Bronchial epithelial cell (primary cell): ENCODE measurements around the gene STARD8. TPM values are rescaled to one million over a fixed set of nuclear protein-coding genes. Genes with fewer than 3 reads are reported as not detected.
A peak's percentile ranks its signal among the peaks of the same experiment; 100 is the strongest.
"Not testable (repeated sequence)": the region's sequence is repeated elsewhere in the genome, so short reads cannot be mapped to it uniquely, and the experiment has no call there.

Experiments used
- DNase-seq: peaks from one replicate; pipeline ENCODE4 v3.0.0-alpha.2; 2010; ENCODE audit warnings: low read depth
- FAIRE-seq: peaks from 2 replicates; lab custom pipeline; 2011; peaks lifted over from hg19 to GRCh38; lab: Jason Lieb, UNC
- H3K27me3 ChIP-seq: 2 replicates; pipeline ENCODE4 v1.5.1; 2011; ENCODE audit warnings: low read length; ENCODE audit not compliant: control insufficient read depth, insufficient read depth
- H3K36me3 ChIP-seq: 2 replicates; pipeline ENCODE4 v1.5.1; 2011; ENCODE audit warnings: low read length; ENCODE audit not compliant: control insufficient read depth, insufficient read depth
- H3K4me3 ChIP-seq: 2 replicates; pipeline ENCODE4 v1.5.1; 2011; ENCODE audit warnings: mild to moderate bottlenecking, low read depth, low read length, control low read depth
- total RNA-seq: library from RNA; depleted of rRNA; stranded (reverse); fragments of >200 nt; gene quantifications from 2 replicates; pipeline ENCODE4 v1.2.1, GENCODE V29; 2014
- TF ChIP-seq, protein P1 (sequence below): IDR thresholded peaks from 2 replicates; pipeline ENCODE4 v1.5.1; 2011; ENCODE audit warnings: mild to moderate bottlenecking, moderate library complexity, low read length, control low read depth, inconsistent platforms; ENCODE audit not compliant: insufficient read depth, severe bottlenecking

The STARD8 gene
- total RNA-seq, 1 donor from 2014 or later = not detected

DNA sequence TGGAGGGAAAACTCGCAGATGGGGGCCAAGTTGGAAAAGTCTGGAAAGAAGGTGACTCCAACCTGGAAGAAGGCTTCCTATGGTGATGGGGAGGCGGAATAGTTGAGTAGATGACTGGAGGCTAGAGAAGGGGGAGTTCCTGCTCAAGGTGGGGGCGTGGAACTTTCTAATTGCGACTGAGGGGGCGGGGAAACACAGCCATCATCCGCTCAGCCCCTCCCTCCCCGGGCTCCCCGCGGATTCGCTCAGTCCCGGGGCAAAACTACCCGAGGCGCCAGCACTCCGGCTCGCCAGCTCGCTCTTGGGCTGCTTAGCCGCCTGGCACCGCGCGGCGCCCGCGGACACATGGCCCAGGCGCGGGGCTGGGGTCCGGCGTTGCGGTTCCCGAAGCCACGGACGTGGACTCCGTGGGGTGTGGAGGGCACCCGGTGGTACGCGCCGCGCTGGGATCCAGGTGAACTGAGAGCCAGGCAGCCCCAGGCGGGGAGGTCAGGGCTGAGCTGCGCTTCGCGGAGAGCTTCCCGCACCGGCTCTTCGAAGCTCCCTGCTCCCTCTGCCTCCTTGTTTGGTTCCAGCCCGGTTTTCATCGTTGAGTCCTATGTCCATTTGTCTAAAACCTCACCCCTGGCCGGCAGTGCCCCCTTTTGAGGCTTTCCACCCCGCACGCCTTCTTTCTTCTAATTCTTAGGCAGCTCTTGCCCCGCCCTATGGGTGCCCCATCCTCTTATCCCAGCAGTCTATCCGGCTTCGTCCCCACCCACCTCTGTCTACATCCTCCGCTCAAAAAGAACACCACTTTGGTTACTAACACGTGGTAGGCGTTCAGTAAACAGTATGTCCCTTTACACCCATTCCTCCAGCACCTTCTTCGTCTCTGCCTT lies 38.9 kb downstream of the STARD8 start:
- Histone ChIP-seq H3K4me3 (peak overlapping the region; percentile 23), H3K27me3 (no peaks in the 10 kb centered on the region), H3K36me3 (no peaks in the 10 kb centered on the region)
- peak; percentile 35 for DNase-seq
- TF ChIP-seq, protein P1, sequence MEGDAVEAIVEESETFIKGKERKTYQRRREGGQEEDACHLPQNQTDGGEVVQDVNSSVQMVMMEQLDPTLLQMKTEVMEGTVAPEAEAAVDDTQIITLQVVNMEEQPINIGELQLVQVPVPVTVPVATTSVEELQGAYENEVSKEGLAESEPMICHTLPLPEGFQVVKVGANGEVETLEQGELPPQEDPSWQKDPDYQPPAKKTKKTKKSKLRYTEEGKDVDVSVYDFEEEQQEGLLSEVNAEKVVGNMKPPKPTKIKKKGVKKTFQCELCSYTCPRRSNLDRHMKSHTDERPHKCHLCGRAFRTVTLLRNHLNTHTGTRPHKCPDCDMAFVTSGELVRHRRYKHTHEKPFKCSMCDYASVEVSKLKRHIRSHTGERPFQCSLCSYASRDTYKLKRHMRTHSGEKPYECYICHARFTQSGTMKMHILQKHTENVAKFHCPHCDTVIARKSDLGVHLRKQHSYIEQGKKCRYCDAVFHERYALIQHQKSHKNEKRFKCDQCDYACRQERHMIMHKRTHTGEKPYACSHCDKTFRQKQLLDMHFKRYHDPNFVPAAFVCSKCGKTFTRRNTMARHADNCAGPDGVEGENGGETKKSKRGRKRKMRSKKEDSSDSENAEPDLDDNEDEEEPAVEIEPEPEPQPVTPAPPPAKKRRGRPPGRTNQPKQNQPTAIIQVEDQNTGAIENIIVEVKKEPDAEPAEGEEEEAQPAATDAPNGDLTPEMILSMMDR = no peak
- FAIRE-seq = no peak

DNA sequence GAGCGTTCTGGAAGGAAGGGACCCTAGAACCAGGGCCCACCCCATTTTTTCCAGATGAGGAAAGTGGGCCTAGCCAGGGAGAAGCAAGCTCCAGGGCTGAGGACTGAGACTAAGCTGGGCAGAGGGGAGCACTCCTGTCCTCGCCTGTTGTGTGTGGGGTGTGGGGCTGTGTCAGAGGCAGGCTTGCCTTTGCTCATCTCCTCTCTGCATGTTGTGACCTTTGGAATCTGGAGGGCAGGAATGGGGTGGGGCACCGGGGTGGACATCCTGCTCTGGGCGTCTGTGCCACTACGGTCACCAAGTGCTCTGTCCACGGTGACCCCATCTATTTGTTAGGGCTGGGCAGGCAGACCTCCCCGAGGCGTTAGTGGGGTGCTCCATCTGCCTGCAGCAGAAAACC lies 41.5 kb downstream of the STARD8 start:
- peak; percentile 66 for FAIRE-seq
- H3K36me3 ChIP-seq, H3K27me3 ChIP-seq, H3K4me3 ChIP-seq, DNase-seq: not testable (repeated sequence)

DNA sequence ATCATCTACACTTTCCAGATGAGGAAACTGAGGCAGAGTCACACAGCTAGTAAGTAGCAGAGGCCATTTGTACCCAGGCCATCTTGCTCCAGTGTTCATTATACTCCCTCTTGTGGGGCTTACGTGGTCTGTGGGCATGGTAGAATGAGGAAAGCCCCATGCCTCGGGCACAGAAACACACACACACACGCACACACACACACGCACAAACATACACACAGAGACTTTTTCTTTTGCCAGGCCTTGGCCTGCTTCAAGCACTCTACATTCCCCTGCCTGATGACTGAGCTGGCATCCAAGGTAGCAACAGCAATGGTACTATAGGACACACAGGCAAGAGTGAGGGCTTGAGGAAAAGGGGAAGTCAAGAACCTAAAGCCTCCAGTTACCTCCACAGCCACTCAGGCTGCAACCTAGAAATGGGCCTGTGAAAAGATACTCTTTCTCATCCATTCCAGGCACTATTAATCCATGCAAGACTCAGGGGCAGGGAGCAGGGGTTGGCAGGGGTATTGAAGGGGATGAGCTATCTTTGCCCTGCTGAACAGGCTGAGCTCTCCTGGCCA lies 43.6 kb downstream of the STARD8 start:
- FAIRE-seq (no peak), DNase-seq (no peak)
- H3K4me3 ChIP-seq = no peak overlapping the region
- no peaks in the 10 kb centered on the region for H3K36me3 ChIP-seq
- H3K27me3 ChIP-seq = no peaks in the 10 kb centered on the region
- TF ChIP-seq, protein P1 = no peak

DNA sequence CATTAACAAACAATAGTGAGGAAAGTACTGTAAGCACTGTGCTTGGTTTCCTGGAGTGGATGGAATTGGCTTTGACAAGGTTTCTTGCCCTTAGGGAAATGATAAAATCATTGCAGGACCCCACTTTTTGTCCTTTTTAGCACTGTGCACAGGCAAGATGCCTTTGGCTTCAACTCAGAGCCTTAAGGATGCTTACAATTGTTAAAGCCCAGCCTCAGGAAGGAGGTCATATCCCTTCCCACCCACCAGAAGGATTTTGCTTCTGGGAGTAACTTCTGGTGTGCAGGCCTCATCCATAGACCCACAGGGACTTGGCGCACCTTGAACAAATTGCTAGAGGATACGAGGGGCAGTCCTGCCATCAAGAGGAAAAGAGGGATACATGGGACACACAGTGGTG lies 44.5 kb downstream of the STARD8 start:
- H3K36me3 ChIP-seq = no peaks in the 10 kb centered on the region
- DNase-seq (no peak), FAIRE-seq (no peak)
- no peak overlapping the region for H3K4me3 ChIP-seq
- TF ChIP-seq, protein P1 = no peak
- no peaks in the 10 kb centered on the region for H3K27me3 ChIP-seq

DNA sequence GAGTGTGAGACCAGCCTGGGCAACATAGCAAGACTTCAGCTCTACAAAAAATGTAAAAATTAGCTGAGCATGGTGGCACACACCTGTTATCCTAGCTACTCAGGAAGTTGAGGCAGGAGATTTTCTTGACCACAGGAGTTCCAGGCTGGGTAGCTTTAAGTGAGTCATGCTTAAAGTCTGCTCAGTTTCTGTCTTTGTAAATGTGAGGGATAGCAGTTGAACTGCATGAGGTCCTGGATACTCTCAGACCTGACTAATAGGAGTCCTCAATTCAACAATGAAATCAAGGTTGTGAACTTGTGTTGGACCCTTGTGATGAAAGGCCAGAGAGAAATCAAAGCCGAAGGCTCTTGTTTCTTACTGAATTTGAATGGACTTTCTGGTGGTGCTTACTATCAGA lies 45.2 kb downstream of the STARD8 start:
- Histone ChIP-seq H3K4me3 (no peak overlapping the region), H3K27me3 (no peaks in the 10 kb centered on the region), H3K36me3 (no peaks in the 10 kb centered on the region)
- TF ChIP-seq, protein P1 = no peak
- no peak for FAIRE-seq
- DNase-seq = peak; percentile 23
